GM18909 (cell line): ENCODE measurements around the gene SOHLH1.

Source experiments
- ATAC-seq: cut with Tn5 transposase; IDR thresholded peaks from one replicate; pipeline ENCODE4 v1.9.1; 2021; ENCODE audit warnings: mild to moderate bottlenecking; ENCODE audit not compliant: unreplicated experiment, poor library complexity

Gene SOHLH1

DNA sequence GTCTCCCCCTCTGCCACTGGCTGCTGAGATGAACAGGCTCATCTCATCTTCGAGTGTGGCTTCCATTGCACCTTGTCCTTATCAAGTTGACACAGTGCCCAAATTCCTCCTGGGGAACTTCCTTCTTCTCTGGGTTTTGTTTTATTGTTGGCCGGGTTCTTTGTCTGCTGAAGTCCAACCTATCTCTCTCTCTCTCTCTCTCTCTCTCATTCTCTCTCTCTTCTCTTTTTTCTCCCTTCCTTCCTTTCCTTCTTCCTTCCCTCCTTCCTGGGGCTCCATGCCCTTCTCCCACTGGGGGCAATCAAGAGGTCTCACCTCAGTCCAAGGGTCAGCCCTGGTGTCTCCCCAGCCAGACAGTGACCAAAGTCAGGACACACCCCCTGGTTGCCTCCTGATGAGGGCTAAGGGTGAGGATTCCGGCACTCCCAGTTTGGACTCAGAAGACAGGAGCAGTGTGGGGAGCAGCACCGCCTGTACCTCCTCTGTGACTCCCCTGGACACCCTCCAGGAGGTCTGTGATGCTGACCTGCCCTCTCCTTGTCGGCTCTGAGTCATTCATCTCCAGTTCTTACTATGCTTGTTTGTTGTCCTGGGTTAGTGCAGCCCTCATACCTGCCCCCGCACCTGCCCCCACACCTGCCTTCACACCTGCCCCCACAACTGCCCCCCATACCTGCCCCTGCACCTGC, 33.4 kb upstream of the SOHLH1 start:
- no peak for ATAC-seq

DNA sequence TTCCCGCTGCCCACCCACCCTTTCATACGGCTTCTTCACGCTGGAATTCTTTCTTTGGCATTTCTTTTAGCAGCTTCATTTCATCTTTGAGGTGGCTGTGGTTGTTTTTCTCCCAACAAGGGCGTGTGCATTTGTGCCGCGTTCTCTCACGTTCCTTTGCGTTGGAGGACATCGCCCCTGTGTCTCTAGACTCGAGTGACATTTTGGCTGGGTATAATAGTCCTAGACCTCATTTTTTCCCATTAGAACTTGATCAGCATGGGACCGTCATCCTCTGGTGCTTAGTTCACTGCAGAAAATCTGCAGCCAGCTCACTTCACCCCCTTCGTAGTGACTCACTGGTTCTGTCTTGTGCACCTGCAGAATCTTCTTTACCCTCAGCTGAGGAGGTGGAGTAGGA, 32.2 kb upstream of the SOHLH1 start:
- ATAC-seq = no peak

DNA sequence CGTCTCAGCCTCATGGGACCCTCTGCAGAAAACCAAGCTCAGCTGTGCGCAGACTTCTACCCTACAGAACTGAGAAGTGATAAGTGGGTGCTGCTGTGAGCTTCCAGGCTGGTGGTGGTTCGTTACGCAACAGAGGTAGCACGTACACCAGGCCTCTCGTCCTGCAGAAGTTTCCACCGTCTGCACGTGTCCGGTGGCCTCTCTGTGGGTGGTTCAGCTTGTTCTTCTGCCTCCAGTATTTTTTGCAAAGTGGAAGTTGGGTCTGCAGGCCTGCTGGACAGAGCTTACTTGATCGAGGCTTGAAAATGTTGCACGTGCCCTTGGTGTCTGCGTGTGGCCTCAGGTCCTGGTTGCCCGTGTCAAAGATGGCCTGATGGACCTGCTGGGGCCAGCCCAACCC, 30.2 kb upstream of the SOHLH1 start:
- no peak for ATAC-seq

DNA sequence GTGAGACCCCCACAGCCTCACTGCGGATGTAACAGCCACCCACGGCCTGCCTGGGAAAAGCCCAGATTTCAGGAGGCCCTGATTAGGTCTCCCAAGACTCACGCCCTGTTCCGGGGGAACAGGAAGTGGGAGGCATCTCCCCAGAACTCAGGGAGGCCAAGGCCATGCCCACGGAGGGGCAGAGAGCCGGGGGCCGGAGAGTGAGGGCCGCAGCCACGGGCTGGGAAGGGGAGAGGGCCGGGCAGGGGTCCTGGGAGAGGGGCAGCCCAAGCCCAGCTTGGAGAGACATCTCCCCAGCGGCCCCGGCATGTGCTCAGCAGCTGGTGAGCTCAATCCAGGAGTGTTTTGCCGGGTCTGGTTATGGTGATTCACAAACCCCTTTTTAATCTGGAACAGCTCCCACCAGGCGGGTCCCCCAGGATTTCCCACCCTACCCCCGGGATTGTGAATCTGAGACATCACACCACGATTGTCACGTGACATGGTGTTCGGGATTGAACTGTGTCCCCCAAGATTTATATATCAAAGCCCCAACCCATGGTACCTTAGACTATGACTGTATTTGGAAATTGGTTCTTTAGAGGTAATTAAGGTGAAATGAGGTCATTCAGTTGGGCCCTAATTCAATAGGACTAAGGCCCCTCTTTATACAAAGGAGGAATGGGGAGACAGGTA, 29.3 kb upstream of the SOHLH1 start:
- ATAC-seq = no peak

DNA sequence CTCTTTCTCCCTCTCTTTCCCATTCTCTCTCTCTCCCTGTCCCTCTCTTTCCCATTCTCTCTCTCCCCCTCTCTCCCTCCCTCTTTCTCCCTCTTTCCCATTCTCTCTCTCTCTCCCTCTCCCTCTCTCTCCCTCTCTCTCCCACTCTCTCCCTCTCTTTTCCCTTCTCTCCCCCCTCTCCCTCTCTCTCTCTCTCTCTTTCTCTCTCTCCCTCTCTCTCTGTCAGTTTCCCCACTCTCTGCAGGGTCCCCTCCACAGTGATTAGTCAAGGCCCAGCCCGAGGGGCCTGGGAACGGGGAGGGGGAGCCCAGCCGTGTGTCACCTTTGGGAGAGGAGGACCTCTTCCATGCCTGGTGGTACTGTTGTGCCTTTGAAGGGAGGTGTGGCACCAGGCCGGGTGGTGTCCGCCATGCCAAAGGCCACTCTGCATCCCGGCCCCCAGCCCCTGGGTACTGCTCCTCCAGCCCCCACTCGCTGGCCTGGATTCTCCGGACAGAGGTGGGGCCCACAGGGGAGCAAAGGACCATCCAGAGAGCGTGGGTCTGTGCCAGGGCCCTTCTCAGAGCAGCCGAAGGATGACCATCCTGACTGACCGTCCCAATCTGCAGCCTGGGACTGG, 28.1 kb upstream of the SOHLH1 start:
- ATAC-seq = no peak

DNA sequence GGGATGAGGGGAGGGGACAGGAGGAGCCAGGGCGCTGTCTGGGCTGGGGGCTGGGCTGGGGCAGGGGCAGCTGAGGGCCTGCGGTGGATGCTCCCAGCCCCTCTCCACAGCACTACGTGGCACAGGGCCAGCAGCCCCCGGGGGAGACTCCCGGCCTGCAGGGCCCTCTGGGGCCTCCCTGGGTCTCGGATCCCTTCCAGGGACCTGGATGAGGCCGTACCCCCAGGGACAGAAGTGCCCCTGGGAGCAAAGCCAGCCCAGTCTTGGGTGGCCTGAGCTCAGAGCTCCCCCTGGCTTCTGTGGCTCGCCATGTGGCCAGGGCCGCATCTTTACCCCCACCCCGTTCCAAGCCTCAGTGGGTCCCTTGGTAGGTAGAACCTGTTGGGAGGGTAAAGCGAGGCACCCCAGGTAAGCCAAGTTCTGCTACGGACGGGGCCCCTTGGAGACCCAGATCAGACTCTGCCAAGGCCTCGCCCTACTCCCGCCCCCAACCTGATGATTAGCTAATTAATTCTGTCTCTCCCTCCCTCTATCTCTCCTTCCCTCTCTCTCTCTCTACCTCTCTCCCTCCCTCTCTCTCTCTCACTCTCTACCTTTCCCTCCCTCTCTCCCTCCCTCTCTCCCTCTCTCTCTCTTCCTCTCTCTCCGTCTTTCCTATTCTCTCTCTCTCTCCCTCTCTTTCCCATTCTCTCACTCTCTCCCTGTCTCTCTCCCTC, 27.0 kb upstream of the SOHLH1 start:
- no peak for ATAC-seq

DNA sequence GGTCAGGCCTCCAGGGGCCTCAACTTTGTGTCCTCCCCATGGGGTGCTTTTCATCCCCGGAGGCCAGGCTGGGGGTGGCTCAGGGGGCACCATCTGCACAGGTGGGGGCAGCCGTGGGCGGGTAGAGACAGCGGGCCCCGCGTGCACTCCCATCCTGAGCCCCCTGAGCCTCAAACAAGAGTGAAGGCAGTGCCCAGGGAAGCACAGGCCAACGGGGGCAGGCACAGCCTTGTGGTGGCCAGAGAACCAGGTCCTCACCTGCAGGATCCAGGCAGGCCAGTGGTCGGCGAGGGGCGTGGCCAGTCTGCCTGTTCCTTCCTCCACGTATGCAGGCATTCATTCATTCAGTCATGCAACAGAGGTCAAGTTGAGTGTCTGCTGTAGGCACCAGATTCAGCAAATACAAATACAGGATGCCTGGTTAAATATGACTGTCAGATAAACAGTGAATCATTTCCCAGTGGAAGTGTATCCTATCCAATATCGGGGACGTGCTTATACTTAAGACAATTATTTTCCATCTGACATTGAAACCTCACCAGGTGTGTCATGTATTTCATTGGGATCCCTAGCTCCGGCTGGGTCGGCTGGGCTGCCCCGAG, 25.0 kb upstream of the SOHLH1 start:
- no peak for ATAC-seq

DNA sequence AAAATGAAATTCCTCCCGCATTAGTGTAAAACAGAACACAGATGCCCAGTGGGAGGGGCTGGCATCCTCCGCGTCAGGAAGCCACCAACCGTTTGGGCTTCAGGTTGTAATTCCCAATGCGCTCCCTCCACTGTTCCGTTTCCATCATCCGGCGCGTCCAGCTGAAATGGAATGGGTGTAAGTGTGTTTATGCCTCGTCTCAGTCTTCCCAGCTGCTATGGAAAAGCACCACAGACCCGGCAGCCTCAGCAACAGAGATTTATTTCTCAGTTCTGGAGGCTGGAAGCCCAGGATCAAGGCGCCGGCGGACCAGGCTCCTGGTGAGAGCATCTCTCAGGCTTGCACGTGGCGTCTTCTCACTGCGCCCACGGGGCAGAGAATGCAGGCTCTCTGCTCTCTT, 23.1 kb upstream of the SOHLH1 start:
- no peak for ATAC-seq

DNA sequence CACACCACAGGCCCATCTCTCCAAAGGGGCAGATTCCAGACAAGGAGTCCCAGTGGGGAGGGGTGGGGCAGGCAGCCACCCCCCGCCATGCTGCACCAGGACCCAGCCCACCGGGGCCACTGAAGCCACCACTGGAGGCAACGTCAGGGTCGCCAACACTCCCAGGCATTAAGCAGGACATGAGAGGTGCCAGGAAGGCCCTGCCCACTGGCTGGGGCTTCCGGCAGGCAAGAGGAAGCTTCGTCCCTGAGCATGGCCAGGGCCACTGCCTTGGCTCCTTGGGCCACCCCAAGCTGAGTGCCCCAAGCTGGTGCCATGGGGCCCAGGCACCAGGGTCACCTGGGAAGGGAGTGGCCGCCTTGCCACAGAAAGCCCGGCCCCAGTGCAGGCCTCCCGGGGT, 20.2 kb upstream of the SOHLH1 start:
- ATAC-seq = no peak

DNA sequence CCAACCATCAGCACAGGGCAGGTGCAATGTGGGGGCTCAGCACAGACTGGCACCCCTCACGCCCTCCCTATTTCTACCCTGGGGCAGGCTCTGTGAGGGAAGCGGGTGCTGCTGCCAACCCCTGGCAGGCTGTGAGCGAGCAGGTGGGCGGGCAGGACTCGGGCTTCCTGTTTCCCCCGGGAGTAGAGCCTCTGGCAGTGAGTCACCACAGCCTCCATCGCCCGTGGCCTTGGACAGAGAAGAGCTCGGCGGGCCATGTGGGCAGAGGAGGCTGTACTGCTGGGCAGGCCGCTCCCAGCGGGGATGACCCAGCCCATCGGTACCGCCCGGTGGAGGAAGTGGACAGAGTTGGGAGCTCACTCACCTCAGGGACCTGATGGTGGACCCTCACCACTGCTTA, 19.3 kb upstream of the SOHLH1 start:
- ATAC-seq = no peak

DNA sequence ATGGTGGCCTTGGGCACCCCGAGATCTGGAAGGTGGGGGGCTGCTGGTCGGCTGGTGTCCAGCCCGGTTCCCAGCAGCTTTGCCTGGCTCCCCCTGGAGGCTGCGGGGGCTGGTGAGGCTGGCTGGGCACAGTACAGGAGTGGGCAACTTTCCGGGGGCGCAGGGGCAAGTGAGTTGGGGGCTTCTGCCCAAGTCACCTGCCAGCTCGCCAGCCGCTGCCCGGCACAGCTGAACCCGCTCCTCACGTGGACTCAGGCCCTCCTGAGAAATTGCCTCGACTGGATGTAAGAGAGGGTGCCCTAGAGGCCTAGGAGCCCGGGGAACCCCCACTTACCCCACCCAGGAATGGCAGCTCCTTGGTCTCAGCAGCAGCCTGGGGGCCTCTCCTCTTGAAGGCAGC, 18.1 kb upstream of the SOHLH1 start:
- no peak for ATAC-seq

DNA sequence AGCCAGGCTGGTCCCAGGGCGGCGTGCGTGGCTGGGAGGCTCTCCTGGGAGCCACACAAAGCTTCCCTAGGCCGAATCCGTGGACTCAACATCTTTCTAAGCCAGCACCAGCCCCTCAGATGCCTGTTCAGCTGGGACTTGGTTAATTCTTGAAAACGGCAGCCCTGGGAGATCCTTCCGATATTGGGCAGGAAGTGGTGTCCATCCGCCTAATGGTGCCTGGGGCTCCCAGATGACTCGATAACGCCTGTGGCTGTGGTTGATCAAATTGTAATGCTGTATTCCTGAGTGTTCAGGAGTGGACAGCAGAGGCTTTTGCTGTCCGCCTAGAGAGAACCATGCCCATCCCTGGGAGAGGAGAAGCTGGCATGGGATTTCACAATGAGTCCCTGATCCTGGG, 16.8 kb upstream of the SOHLH1 start:
- ATAC-seq = no peak

DNA sequence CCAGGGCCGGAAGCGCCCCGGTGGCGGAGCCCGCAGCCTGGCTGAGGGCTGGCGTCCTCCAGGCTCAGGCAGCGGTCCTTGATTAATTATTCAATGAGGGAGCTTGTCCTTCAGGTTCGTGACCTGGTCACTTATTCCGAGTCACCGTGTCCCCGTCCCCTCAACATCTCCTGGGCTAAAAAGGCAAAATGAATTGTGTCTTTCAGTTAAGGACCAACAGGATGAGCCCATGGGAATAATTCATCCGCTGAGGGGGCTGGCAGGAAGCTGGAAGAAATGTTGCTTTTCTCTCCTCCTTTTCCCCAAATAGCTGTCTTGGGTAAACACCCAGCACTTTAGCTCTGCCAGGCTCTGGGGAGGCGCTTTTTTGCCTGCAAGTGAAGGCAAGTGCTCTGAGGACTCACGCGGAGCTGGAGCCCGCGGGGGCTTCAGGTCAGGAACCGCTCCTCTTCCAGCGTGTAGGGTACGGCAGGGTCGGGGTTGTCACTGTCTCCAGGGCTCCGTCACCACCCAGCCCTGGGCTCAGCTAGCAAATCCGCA, 15.8 kb upstream of the SOHLH1 start:
- ATAC-seq = no peak

DNA sequence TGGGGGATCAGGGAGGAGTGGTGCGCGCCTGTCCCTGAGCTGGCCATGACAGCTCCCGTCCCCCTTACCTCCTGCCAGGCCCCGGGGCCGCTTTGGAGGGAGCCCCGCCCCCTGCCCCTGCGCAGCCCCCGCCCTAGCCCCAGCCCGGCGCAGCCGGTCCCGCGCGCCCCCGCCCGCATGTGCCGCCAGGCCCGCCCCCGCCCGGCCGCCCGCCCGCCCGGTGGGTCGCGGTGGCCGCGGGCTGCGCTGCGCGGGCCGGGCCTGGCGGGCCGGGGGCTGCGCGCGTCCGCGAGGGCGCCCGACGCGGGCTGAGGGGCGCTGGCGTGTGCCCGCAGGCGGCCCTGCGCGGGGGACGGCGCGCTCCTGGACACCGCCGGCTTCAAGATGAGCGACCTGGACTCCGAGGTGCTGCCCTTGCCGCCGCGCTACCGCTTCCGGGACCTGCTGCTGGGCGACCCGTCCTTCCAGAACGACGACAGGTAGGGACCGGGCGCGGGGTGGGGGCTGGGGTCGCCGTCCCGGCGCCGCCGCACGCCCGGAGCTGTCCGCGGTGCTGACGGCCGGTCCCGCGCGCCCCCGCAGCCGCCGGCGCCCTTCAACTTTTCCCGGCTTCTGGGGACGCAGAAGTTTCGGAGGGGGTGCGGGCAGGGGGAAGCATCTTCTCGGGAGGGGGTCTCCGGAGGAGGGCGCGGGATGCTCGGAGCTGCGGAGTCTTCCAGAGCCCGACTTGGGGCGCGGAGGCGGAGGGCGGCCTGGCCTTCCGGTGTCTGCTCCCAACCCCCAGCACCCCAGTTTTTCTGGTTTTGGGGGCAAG, 15.2 kb upstream of the SOHLH1 start:
- ATAC-seq = no peak

DNA sequence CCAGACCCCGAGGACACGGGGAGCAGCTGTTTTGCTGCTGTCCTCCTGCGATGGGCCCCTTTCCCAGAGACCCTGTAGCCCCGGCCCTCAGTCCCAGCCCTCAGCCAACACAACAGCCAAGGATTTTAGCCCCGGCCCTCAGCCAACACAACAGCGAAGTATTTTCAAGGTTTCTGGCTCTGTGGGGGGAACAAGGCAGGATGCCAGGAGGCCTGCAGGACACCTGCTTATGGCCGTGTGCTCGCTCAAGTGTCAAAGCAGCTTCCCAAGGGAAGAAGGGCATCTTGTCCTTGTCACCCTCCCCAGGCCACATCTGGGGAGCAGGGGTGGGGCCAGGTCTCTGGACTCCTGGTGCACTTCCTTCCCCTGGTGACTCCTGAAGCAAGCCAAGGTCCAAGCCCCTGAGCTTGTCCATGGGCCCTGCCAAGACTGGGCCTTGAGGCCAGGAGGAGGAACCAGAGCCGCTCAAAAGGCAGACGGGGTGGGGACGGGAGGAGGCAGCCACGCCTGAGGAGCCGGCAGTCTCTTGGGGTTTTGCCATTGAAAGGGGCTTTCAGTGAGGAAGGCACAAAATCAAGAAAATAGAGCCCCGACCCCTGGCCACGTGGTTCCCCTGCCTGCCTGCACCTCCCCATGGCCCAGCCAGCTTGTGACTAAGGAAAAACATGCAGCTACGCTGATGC, 13.5 kb upstream of the SOHLH1 start:
- no peak for ATAC-seq

DNA sequence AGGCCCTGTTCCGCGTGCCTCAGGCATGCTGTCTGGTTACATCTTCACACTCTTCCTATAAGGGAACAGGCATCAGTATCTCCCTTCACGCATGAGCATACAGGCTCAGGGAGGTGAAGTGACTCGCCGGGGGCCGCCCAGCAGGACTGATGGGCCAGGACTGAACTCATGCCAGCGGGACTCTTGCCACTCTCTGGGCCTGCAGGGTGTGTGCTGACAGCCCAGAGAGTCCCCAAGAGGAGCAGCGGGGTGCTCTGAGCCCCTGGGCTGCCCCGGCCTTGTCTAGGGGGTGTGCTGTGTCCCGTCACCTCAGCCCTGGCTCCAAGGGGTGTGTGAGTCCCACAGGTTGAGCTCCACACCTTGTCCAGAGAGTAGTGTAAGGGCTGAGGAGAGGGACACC, 12.6 kb upstream of the SOHLH1 start:
- no peak for ATAC-seq

DNA sequence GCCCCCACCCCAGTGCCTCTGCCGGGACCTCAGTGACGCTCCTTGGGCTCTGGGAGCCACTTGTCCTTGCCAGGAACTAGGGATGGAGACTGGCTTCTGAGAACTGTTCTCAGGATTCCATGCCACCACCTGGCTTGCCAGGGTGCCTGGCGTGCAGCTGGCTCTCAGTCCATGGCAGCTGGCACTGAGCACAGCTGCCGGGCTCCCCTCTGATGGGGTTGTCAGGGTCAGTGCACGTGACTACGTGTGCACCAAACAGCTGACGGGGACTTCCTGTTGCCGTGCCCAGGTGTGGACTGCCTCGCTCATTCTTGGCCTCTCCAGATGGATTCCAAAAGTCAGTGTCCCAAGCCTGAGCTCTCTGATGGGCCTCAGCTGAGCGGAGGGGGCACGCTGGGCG, 12.1 kb upstream of the SOHLH1 start:
- ATAC-seq = no peak

DNA sequence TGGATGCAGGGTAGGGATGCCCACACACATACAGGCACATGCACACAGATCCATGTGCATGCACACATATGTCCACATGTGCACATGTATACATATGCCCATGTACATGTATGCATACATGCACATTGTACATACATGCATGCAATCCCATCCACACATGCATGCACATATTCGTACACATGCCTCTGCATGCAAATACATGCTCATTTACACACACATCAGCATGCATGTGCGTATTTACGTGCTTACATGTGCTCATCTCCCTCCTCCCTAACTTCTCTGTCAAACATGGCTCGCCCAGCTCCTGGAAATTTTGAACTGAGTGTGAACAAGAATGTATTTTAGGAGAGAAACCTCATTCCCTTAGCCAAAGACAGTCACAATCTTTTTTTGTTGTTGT, 8.9 kb upstream of the SOHLH1 start:
- no peak for ATAC-seq
